GM23338 (cell line): ENCODE results near the gene ALPL. TPM values are rescaled to one million over a fixed set of nuclear protein-coding genes. Genes with fewer than 3 reads are reported as not detected.

Experiments
- ATAC-seq: fragments of 200-7000 bp; cut with Tn5 transposase; 3 replicates; pipeline ENCODE4 v1.9.1; 2020
- DNase-seq: peaks from one replicate; pipeline ENCODE4 v3.0.0-alpha.2; 2015; ENCODE audit warnings: low spot score
- H2AFZ ChIP-seq: fragments of 200-600 bp; sonication (generic); 2 replicates; pipeline ENCODE4 v1.8.0; 2016; ENCODE audit warnings: antibody characterized with exemption, mild to moderate bottlenecking, moderate library complexity
- H3F3A ChIP-seq: fragments of 200-600 bp; sonication (generic); replicated peaks from 2 replicates; pipeline ENCODE4 v1.8.0; 2017; ENCODE audit warnings: antibody characterized with exemption, mixed run types, low read depth
- H3K27ac ChIP-seq: fragments of 200-600 bp; sonication (generic); 2 replicates; pipeline ENCODE4 v1.6.1; 2016; ENCODE audit warnings: low read depth
- H3K27me3 ChIP-seq: fragments of 200-600 bp; sonication (generic); 2 replicates; pipeline ENCODE4 v1.8.0; 2016; ENCODE audit warnings: mild to moderate bottlenecking, mixed run types, moderate library complexity; ENCODE audit not compliant: insufficient read depth
- H3K36me3 ChIP-seq: fragments of 200-600 bp; sonication (generic); 2 replicates; pipeline ENCODE4 v1.8.0; 2016; ENCODE audit warnings: mild to moderate bottlenecking; ENCODE audit not compliant: insufficient read depth
- H3K4me1 ChIP-seq: fragments of 200-600 bp; sonication (generic); 2 replicates; pipeline ENCODE4 v1.8.0; 2016; ENCODE audit warnings: mild to moderate bottlenecking, moderate library complexity; ENCODE audit not compliant: insufficient read depth
- H3K4me2 ChIP-seq: fragments of 200-600 bp; sonication (generic); 2 replicates; pipeline ENCODE4 v1.7.1; 2017; ENCODE audit warnings: mixed run types
- H3K4me3 ChIP-seq: fragments of 200-600 bp; sonication (generic); 2 replicates; pipeline ENCODE4 v1.6.1; 2016; ENCODE audit warnings: mixed run types
- H3K79me2 ChIP-seq: fragments of 200-600 bp; sonication (generic); replicated peaks from 2 replicates; pipeline ENCODE4 v1.8.0; 2017; ENCODE audit warnings: mild to moderate bottlenecking; ENCODE audit not compliant: insufficient read depth
- H3K9me2 ChIP-seq: fragments of 200-600 bp; sonication (generic); 2 replicates; pipeline ENCODE4 v1.8.0; 2017; ENCODE audit not compliant: insufficient read depth
- H4K20me1 ChIP-seq: fragments of 200-600 bp; sonication (generic); replicated peaks from 2 replicates; pipeline ENCODE4 v1.8.0; 2017; ENCODE audit warnings: mild to moderate bottlenecking; ENCODE audit not compliant: insufficient read depth
- H3K27ac Mint-ChIP-seq: 2 replicates; pipeline ENCODE4 v1.8.0; 2020; ENCODE audit warnings: inconsistent platforms, mild to moderate bottlenecking, moderate library complexity, mixed read lengths
- H3K27me3 Mint-ChIP-seq: 3 replicates; pipeline ENCODE4 v1.8.0; 2022; ENCODE audit warnings: low read depth, mild to moderate bottlenecking, moderate library complexity, mixed read lengths, inconsistent platforms; ENCODE audit not compliant: insufficient read depth, poor library complexity
- H3K36me3 Mint-ChIP-seq: 3 replicates; pipeline ENCODE4 v1.8.0; 2021; ENCODE audit warnings: low read depth, mild to moderate bottlenecking, inconsistent platforms, moderate library complexity, mixed read lengths
- H3K4me1 Mint-ChIP-seq: 3 replicates; pipeline ENCODE4 v1.8.0; 2020; ENCODE audit warnings: mild to moderate bottlenecking, inconsistent platforms, mixed read lengths
- H3K4me3 Mint-ChIP-seq: 3 replicates; pipeline ENCODE4 v1.8.0; 2021; ENCODE audit warnings: moderate library complexity, mild to moderate bottlenecking, inconsistent platforms, mixed read lengths
- H3K9me3 Mint-ChIP-seq: 3 replicates; pipeline ENCODE4 v1.8.0; 2020; ENCODE audit warnings: moderate library complexity, mild to moderate bottlenecking, inconsistent platforms, mixed read lengths
- CREB1 ChIP-seq: fragments of 250-450 bp; sonication (Bioruptor Pico); IDR thresholded peaks from 2 replicates; pipeline ENCODE4 v1.5.0; 2020; ENCODE audit warnings: low read depth, mild to moderate bottlenecking, moderate library complexity
- EZH2 ChIP-seq: fragments of 200-600 bp; sonication (generic); IDR thresholded peaks from one replicate; pipeline ENCODE4 v1.8.0; 2017; ENCODE audit warnings: antibody characterized with exemption, mild to moderate bottlenecking, low read depth; ENCODE audit not compliant: unreplicated experiment
- EZH2phosphoT487 ChIP-seq: fragments of 200-600 bp; sonication (generic); IDR thresholded peaks from one replicate; pipeline ENCODE4 v1.8.1; 2018; ENCODE audit warnings: antibody characterized with exemption; ENCODE audit not compliant: unreplicated experiment
- JUNB ChIP-seq: IDR thresholded peaks from one replicate; pipeline ENCODE4 v1.6.1; 2016; ENCODE audit warnings: antibody characterized with exemption; ENCODE audit not compliant: unreplicated experiment
- NANOG ChIP-seq: IDR thresholded peaks from 2 replicates; pipeline ENCODE4 v1.6.1; 2016; ENCODE audit warnings: antibody characterized with exemption, borderline replicate concordance
- POLR2AphosphoS5 ChIP-seq: IDR thresholded peaks from 2 replicates; pipeline ENCODE4 v1.6.1; 2016; ENCODE audit warnings: antibody characterized with exemption, low read depth
- STAT1 ChIP-seq: IDR thresholded peaks from one replicate; pipeline ENCODE4 v1.6.1; 2016; ENCODE audit warnings: antibody characterized with exemption; ENCODE audit not compliant: unreplicated experiment
- ZNF114 ChIP-seq: fragments of 250-450 bp; sonication (Bioruptor Pico); IDR thresholded peaks from 2 replicates; pipeline ENCODE4 v1.5.0; 2020; ENCODE audit warnings: mild to moderate bottlenecking, moderate library complexity
- ZNF331 ChIP-seq: fragments of 250-450 bp; sonication (Bioruptor Pico); IDR thresholded peaks from 2 replicates; pipeline ENCODE4 v1.5.0; 2020; ENCODE audit warnings: low read depth, mild to moderate bottlenecking, moderate library complexity
- polyA plus RNA-seq: library from polyadenylated mRNA; unstranded; fragments of >200 nt; fragmentation: Nextera tagmentation; extraction: Ambion mirVana; gene quantifications from 2 replicates; pipeline ENCODE4 v1.2.1, GENCODE V29; 2016
- total RNA-seq: library from RNA; depleted of rRNA; stranded (reverse); fragments of >200 nt; shearing (Covaris generic); gene quantifications from 2 replicates; pipeline ENCODE4 v1.2.3, GENCODE V29; 2014
- TF ChIP-seq, protein P1 (sequence below): fragments of 250-450 bp; sonication (Bioruptor Pico); IDR thresholded peaks from 2 replicates; pipeline ENCODE4 v1.5.0; 2020; ENCODE audit warnings: mild to moderate bottlenecking, moderate library complexity
- TF ChIP-seq, protein P2 (sequence below): IDR thresholded peaks from 2 replicates; pipeline ENCODE4 v1.6.1; 2016; ENCODE audit warnings: antibody characterized with exemption
- TF ChIP-seq, protein P3 (sequence below): IDR thresholded peaks from one replicate; pipeline ENCODE4 v1.6.1; 2018; ENCODE audit warnings: antibody characterized with exemption; ENCODE audit not compliant: unreplicated experiment
- TF ChIP-seq, protein P4 (sequence below), 2 experiments: fragments of 200-600 bp in 1 of 2; sonication (generic) in 1 of 2; conservative IDR thresholded peaks; 2 replicates each; pipeline versions ENCODE4 v1.5.1 to v1.6.1; 2016 to 2017; ENCODE audit warnings: antibody characterized with exemption in 2 of 2, low read depth in 2 of 2, mild to moderate bottlenecking in 2 of 2, moderate library complexity in 1 of 2

The ALPL gene
- total and polyA plus RNA-seq, 2 experiments from 2014 or later = 116 to 187 TPM

DNA sequence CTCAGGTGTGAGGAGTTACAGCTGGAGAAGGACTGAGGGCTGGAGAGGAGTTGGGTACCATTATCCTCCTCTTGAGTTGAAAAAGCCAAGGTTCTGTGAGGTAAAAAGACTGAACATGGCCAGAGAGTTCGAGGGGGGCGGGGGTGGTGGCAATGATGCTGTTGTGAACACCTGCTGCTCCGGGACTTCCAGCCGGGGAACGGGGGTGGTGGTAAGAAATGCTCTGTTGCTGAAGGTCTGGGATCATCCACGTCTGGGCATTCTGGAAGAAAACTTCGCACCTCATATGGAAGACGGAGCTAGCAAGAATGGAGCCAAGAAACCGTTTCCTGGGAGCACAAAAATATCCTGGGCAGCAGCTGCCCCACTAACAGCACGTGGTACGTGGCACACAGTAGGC is 20.1 kb upstream of the ALPL start:
- Histone ChIP-seq H4K20me1 (no peaks in the 10 kb centered on the region), H3K4me2 (no peak overlapping the region), H2AFZ (no peak overlapping the region), H3K36me3 (no peaks in the 10 kb centered on the region), H3K4me1 (no peaks in the 10 kb centered on the region), H3F3A (no peaks in the 10 kb centered on the region), H3K27ac (no peak overlapping the region), H3K4me3 (no peak overlapping the region), H3K9me2 (no peaks in the 10 kb centered on the region), H3K79me2 (no peaks in the 10 kb centered on the region), H3K27me3 (no peaks in the 10 kb centered on the region)
- no peak overlapping the region for H3K4me3 Mint-ChIP-seq
- TF ChIP-seq ZNF114 (CRISPR knock-in tag) (no peak), CREB1 (no peak), POLR2AphosphoS5 (no peak), ZNF331 (no peak), EZH2phosphoT487 (no peak), JUNB (no peak), STAT1 (no peak), NANOG (no peak), EZH2 (no peak)
- TF ChIP-seq, protein P1, sequence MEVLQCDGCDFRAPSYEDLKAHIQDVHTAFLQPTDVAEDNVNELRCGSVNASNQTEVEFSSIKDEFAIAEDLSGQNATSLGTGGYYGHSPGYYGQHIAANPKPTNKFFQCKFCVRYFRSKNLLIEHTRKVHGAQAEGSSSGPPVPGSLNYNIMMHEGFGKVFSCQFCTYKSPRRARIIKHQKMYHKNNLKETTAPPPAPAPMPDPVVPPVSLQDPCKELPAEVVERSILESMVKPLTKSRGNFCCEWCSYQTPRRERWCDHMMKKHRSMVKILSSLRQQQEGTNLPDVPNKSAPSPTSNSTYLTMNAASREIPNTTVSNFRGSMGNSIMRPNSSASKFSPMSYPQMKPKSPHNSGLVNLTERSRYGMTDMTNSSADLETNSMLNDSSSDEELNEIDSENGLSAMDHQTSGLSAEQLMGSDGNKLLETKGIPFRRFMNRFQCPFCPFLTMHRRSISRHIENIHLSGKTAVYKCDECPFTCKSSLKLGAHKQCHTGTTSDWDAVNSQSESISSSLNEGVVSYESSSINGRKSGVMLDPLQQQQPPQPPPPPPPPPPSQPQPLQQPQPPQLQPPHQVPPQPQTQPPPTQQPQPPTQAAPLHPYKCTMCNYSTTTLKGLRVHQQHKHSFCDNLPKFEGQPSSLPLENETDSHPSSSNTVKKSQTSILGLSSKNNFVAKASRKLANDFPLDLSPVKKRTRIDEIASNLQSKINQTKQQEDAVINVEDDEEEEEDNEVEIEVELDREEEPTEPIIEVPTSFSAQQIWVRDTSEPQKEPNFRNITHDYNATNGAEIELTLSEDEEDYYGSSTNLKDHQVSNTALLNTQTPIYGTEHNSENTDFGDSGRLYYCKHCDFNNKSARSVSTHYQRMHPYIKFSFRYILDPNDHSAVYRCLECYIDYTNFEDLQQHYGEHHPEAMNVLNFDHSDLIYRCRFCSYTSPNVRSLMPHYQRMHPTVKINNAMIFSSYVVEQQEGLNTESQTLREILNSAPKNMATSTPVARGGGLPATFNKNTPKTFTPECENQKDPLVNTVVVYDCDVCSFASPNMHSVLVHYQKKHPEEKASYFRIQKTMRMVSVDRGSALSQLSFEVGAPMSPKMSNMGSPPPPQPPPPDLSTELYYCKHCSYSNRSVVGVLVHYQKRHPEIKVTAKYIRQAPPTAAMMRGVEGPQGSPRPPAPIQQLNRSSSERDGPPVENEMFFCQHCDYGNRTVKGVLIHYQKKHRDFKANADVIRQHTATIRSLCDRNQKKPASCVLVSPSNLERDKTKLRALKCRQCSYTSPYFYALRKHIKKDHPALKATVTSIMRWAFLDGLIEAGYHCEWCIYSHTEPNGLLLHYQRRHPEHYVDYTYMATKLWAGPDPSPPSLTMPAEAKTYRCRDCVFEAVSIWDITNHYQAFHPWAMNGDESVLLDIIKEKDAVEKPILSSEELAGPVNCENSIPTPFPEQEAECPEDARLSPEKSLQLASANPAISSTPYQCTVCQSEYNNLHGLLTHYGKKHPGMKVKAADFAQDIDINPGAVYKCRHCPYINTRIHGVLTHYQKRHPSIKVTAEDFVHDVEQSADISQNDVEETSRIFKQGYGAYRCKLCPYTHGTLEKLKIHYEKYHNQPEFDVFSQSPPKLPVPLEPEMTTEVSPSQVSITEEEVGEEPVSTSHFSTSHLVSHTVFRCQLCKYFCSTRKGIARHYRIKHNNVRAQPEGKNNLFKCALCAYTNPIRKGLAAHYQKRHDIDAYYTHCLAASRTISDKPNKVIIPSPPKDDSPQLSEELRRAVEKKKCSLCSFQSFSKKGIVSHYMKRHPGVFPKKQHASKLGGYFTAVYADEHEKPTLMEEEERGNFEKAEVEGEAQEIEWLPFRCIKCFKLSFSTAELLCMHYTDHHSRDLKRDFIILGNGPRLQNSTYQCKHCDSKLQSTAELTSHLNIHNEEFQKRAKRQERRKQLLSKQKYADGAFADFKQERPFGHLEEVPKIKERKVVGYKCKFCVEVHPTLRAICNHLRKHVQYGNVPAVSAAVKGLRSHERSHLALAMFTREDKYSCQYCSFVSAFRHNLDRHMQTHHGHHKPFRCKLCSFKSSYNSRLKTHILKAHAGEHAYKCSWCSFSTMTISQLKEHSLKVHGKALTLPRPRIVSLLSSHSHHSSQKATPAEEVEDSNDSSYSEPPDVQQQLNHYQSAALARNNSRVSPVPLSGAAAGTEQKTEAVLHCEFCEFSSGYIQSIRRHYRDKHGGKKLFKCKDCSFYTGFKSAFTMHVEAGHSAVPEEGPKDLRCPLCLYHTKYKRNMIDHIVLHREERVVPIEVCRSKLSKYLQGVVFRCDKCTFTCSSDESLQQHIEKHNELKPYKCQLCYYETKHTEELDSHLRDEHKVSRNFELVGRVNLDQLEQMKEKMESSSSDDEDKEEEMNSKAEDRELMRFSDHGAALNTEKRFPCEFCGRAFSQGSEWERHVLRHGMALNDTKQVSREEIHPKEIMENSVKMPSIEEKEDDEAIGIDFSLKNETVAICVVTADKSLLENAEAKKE (CRISPR knock-in tag) = no peak
- TF ChIP-seq, protein P2, sequence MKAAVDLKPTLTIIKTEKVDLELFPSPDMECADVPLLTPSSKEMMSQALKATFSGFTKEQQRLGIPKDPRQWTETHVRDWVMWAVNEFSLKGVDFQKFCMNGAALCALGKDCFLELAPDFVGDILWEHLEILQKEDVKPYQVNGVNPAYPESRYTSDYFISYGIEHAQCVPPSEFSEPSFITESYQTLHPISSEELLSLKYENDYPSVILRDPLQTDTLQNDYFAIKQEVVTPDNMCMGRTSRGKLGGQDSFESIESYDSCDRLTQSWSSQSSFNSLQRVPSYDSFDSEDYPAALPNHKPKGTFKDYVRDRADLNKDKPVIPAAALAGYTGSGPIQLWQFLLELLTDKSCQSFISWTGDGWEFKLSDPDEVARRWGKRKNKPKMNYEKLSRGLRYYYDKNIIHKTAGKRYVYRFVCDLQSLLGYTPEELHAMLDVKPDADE = no peak
- TF ChIP-seq, protein P3, sequence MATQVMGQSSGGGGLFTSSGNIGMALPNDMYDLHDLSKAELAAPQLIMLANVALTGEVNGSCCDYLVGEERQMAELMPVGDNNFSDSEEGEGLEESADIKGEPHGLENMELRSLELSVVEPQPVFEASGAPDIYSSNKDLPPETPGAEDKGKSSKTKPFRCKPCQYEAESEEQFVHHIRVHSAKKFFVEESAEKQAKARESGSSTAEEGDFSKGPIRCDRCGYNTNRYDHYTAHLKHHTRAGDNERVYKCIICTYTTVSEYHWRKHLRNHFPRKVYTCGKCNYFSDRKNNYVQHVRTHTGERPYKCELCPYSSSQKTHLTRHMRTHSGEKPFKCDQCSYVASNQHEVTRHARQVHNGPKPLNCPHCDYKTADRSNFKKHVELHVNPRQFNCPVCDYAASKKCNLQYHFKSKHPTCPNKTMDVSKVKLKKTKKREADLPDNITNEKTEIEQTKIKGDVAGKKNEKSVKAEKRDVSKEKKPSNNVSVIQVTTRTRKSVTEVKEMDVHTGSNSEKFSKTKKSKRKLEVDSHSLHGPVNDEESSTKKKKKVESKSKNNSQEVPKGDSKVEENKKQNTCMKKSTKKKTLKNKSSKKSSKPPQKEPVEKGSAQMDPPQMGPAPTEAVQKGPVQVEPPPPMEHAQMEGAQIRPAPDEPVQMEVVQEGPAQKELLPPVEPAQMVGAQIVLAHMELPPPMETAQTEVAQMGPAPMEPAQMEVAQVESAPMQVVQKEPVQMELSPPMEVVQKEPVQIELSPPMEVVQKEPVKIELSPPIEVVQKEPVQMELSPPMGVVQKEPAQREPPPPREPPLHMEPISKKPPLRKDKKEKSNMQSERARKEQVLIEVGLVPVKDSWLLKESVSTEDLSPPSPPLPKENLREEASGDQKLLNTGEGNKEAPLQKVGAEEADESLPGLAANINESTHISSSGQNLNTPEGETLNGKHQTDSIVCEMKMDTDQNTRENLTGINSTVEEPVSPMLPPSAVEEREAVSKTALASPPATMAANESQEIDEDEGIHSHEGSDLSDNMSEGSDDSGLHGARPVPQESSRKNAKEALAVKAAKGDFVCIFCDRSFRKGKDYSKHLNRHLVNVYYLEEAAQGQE = no peak
- TF ChIP-seq, protein P4, sequence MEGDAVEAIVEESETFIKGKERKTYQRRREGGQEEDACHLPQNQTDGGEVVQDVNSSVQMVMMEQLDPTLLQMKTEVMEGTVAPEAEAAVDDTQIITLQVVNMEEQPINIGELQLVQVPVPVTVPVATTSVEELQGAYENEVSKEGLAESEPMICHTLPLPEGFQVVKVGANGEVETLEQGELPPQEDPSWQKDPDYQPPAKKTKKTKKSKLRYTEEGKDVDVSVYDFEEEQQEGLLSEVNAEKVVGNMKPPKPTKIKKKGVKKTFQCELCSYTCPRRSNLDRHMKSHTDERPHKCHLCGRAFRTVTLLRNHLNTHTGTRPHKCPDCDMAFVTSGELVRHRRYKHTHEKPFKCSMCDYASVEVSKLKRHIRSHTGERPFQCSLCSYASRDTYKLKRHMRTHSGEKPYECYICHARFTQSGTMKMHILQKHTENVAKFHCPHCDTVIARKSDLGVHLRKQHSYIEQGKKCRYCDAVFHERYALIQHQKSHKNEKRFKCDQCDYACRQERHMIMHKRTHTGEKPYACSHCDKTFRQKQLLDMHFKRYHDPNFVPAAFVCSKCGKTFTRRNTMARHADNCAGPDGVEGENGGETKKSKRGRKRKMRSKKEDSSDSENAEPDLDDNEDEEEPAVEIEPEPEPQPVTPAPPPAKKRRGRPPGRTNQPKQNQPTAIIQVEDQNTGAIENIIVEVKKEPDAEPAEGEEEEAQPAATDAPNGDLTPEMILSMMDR (conservative IDR thresholded peaks at IDR 0.05; ENCODE audit: low read depth in 2 of 2) = no peak
- no peak for DNase-seq
- H3K27me3 Mint-ChIP-seq = peaks cover 9% of the 10 kb centered on the region
- peaks cover 14% of the 10 kb centered on the region; the same call in 2 of the 3 replicates for H3K36me3 Mint-ChIP-seq
- H3K9me3 Mint-ChIP-seq = peaks cover 30% of the 10 kb centered on the region
- H3K4me1 Mint-ChIP-seq = peaks cover 6% of the 10 kb centered on the region; the same call in 1 of the 3 replicates
- ATAC-seq = no peak
- no peak overlapping the region for H3K27ac Mint-ChIP-seq
